Vagina (tissue), 2 donors: ENCODE data around the gene DEGS2.

Experiments
- CTCF ChIP-seq, 3 experiments: fragments of 450-650 bp in 2 of 3; fragments of 200-600 bp in 1 of 3; sonication (generic) in 1 of 3; IDR thresholded peaks; one replicate each; pipeline ENCODE4 v1.5.1; 2017 to 2019; ENCODE audit warnings: antibody characterized with exemption in 3 of 3, mild to moderate bottlenecking in 2 of 3, moderate library complexity in 2 of 3
- POLR2A ChIP-seq, 2 donors: fragments of 450-650 bp; IDR thresholded peaks; one replicate each; pipeline ENCODE4 v1.6.1; 2017; ENCODE audit warnings: antibody characterized with exemption in 2 of 2, mild to moderate bottlenecking in 2 of 2, moderate library complexity in 2 of 2
- POLR2AphosphoS5 ChIP-seq, 2 donors: sonication (generic); formaldehyde crosslinking; IDR thresholded peaks; one replicate each; pipeline ENCODE4 v1.9.0; 2017; ENCODE audit warnings: antibody characterized with exemption in 2 of 2, mild to moderate bottlenecking in 2 of 2, low read depth in 1 of 2; ENCODE audit not compliant: insufficient read depth in 1 of 2

GRCh38 chr14:100147691-100148464, 11.6 kb downstream of the DEGS2 start:
- TF ChIP-seq POLR2AphosphoS5 (IDR thresholded peaks at IDR 0.05; ENCODE audit: insufficient read depth in 1 of 2, low read depth in 1 of 2) (no peak), POLR2A (IDR thresholded peaks at IDR 0.05) (no peak), CTCF (IDR thresholded peaks at IDR 0.05) (no peak)
